H9 (cell line): ENCODE measurements around the gene MAP2K7. TPM values are rescaled to one million over a fixed set of nuclear protein-coding genes. Genes with fewer than 3 reads are reported as not detected.

Experiments used
- DNase-seq: peaks from one replicate; pipeline ENCODE4 v3.0.0-alpha.2; 2017
- H2AFZ ChIP-seq: one replicate; pipeline ENCODE4 v1.6.1; 2013; ENCODE audit warnings: mild to moderate bottlenecking, low read length, control low read depth, moderate library complexity
- H2AK5ac ChIP-seq: 2 replicates; pipeline ENCODE4 v1.6.1; 2013; ENCODE audit warnings: low read length, control low read depth, mixed read lengths; ENCODE audit not compliant: insufficient read length
- H2BK120ac ChIP-seq: one replicate; pipeline ENCODE4 v1.6.1; 2013; ENCODE audit warnings: low read depth, mild to moderate bottlenecking, low read length, control low read depth, inconsistent platforms; ENCODE audit not compliant: poor library complexity, severe bottlenecking
- H2BK12ac ChIP-seq: 2 replicates; pipeline ENCODE4 v1.6.1; 2013; ENCODE audit warnings: low read length, control low read depth, mixed read lengths, low read depth; ENCODE audit not compliant: insufficient read length
- H2BK15ac ChIP-seq: 2 replicates; pipeline ENCODE4 v1.6.1; 2013; ENCODE audit warnings: low read depth, low read length, control low read depth
- H2BK20ac ChIP-seq: one replicate; pipeline ENCODE4 v1.6.1; 2013; ENCODE audit warnings: low read depth, mild to moderate bottlenecking, low read length, control low read depth, inconsistent platforms; ENCODE audit not compliant: poor library complexity, severe bottlenecking
- H2BK5ac ChIP-seq: 2 replicates; pipeline ENCODE4 v1.6.1; 2013; ENCODE audit warnings: low read length, control low read depth, mixed read lengths; ENCODE audit not compliant: insufficient read length
- H3K14ac ChIP-seq: 2 replicates; pipeline ENCODE4 v1.6.1; 2013; ENCODE audit warnings: low read length, control low read depth; ENCODE audit not compliant: insufficient read depth
- H3K18ac ChIP-seq: 2 replicates; pipeline ENCODE4 v1.6.1; 2013; ENCODE audit warnings: low read depth, mild to moderate bottlenecking, mixed read lengths, low read length, control low read depth; ENCODE audit not compliant: insufficient read length
- H3K23ac ChIP-seq: 2 replicates; pipeline ENCODE4 v1.6.1; 2013; ENCODE audit warnings: low read length, control low read depth, mixed read lengths, low read depth; ENCODE audit not compliant: insufficient read length
- H3K23me2 ChIP-seq: 2 replicates; pipeline ENCODE4 v1.6.1; 2013; ENCODE audit warnings: low read depth, mild to moderate bottlenecking, mixed read lengths, low read length, control low read depth; ENCODE audit not compliant: insufficient read length, poor library complexity, severe bottlenecking
- H3K27ac ChIP-seq: 2 replicates; pipeline ENCODE4 v1.5.1; 2013; ENCODE audit warnings: low read length, control low read depth, mixed read lengths, low read depth; ENCODE audit not compliant: insufficient read length
- H3K27me3 ChIP-seq: 2 replicates; pipeline ENCODE4 v1.6.1; 2013; ENCODE audit warnings: low read length, control low read depth, inconsistent platforms; ENCODE audit not compliant: insufficient read depth
- H3K4ac ChIP-seq: 2 replicates; pipeline ENCODE4 v1.6.1; 2013; ENCODE audit warnings: low read depth, mild to moderate bottlenecking, control low read depth, inconsistent platforms, low read length, moderate library complexity
- H3K4me1 ChIP-seq: 2 replicates; pipeline ENCODE4 v1.6.1; 2013; ENCODE audit warnings: low read length, control low read depth, inconsistent platforms; ENCODE audit not compliant: insufficient read depth
- H3K4me2 ChIP-seq: 2 replicates; pipeline ENCODE4 v1.6.1; 2013; ENCODE audit warnings: low read length, control low read depth, mixed read lengths; ENCODE audit not compliant: insufficient read length, insufficient read depth
- H3K56ac ChIP-seq: 2 replicates; pipeline ENCODE4 v1.6.1; 2013; ENCODE audit warnings: low read depth, mild to moderate bottlenecking, mixed read lengths, low read length, control low read depth; ENCODE audit not compliant: insufficient read length
- H3K79me1 ChIP-seq: 2 replicates; pipeline ENCODE4 v1.6.1; 2013; ENCODE audit warnings: low read depth, mild to moderate bottlenecking, moderate library complexity, low read length, control low read depth, inconsistent platforms; ENCODE audit not compliant: insufficient read depth, poor library complexity, severe bottlenecking
- H3K79me2 ChIP-seq: 2 replicates; pipeline ENCODE4 v1.6.1; 2013; ENCODE audit warnings: low read length, control low read depth, inconsistent platforms; ENCODE audit not compliant: insufficient read depth
- H3K9ac ChIP-seq: 2 replicates; pipeline ENCODE4 v1.6.1; 2013; ENCODE audit warnings: low read length, control low read depth, mixed read lengths; ENCODE audit not compliant: insufficient read length; ENCODE audit errors: extremely low read depth
- H3K9me3 ChIP-seq: one replicate; pipeline ENCODE4 v1.6.1; 2013; ENCODE audit warnings: low read depth, low read length, inconsistent platforms; ENCODE audit not compliant: control insufficient read depth
- H3T11ph ChIP-seq: one replicate; pipeline ENCODE4 v1.6.1; 2013; ENCODE audit warnings: mild to moderate bottlenecking, low read length, control low read depth, inconsistent platforms
- H4K20me1 ChIP-seq: one replicate; pipeline ENCODE4 v1.6.1; 2013; ENCODE audit not compliant: control insufficient read depth, insufficient read length, insufficient read depth
- H4K5ac ChIP-seq: 2 replicates; pipeline ENCODE4 v1.6.1; 2013; ENCODE audit warnings: low read depth, mild to moderate bottlenecking, mixed read lengths, low read length, control low read depth; ENCODE audit not compliant: insufficient read length
- H4K8ac ChIP-seq: replicated peaks from 2 replicates; pipeline ENCODE4 v1.6.1; 2013; ENCODE audit warnings: low read length, control low read depth, mixed read lengths, low read depth; ENCODE audit not compliant: insufficient read length
- H4K91ac ChIP-seq: 2 replicates; pipeline ENCODE4 v1.6.1; 2013; ENCODE audit warnings: low read depth, mild to moderate bottlenecking, moderate library complexity, mixed read lengths, low read length, control low read depth; ENCODE audit not compliant: insufficient read length
- H3K27ac Mint-ChIP-seq, 3 experiments: 2 replicates in 2 of 3; 3 replicates in 1 of 3; pipeline ENCODE4 v1.8.0; 2020 to 2021; ENCODE audit warnings: mixed read lengths in 3 of 3, mild to moderate bottlenecking in 1 of 3, moderate library complexity in 1 of 3
- H3K27me3 Mint-ChIP-seq: 2 replicates; pipeline ENCODE4 v1.8.0; 2021; ENCODE audit warnings: low read depth, mild to moderate bottlenecking, moderate library complexity, mixed read lengths
- H3K36me3 Mint-ChIP-seq, 3 experiments: 2 replicates in 2 of 3; 3 replicates in 1 of 3; pipeline ENCODE4 v1.8.0; 2020 to 2021; ENCODE audit warnings: low read depth in 3 of 3, mixed read lengths in 3 of 3; ENCODE audit not compliant: insufficient read depth in 1 of 3
- H3K4me1 Mint-ChIP-seq, 2 experiments: 2 replicates each; pipeline ENCODE4 v1.8.0; 2020; ENCODE audit warnings: mixed read lengths in 2 of 2
- H3K4me3 Mint-ChIP-seq, 2 experiments: 2 replicates in 1 of 2; 3 replicates in 1 of 2; pipeline ENCODE4 v1.8.0; 2020 to 2021; ENCODE audit warnings: mild to moderate bottlenecking in 2 of 2, mixed read lengths in 2 of 2, moderate library complexity in 1 of 2
- H3K9me3 Mint-ChIP-seq, 2 experiments: 2 replicates in 1 of 2; 3 replicates in 1 of 2; pipeline ENCODE4 v1.8.0; 2020; ENCODE audit warnings: mild to moderate bottlenecking in 2 of 2, mixed read lengths in 2 of 2, moderate library complexity in 1 of 2
- CTCF ChIP-seq: fragments of 200-600 bp; sonication (generic); conservative IDR thresholded peaks from 3 replicates; pipeline ENCODE4 v1.8.0; 2021; ENCODE audit warnings: antibody characterized with exemption, mild to moderate bottlenecking
- WGBS: extraction: QIAGEN DNeasy Blood & Tissue Kit; methylation state at CpG from one replicate; pipeline ENCODE4 v1.1.7; 2013; ENCODE audit warnings: missing lambda C conversion rate, low lambda C conversion rate, mixed read lengths; ENCODE audit not compliant: insufficient read length; ENCODE audit errors: extremely low coverage; 5-methylcytosine and 5-hydroxymethylcytosine counted together
- total RNA-seq: library from RNA; stranded (reverse); gene quantifications from 2 replicates; pipeline ENCODE4 v1.2.1, GENCODE V29; 2021

MAP2K7 gene
- total RNA-seq, 1 experiment from 2014 or later = 48.1 TPM

- Mint-ChIP-seq H3K4me1 (peaks cover 2 to 4% of the 10 kb centered on the region in 2 experiments; a peak in 1 of 4 replicates), H3K27me3 (peaks cover 6% of the 10 kb centered on the region), H3K9me3 (peaks cover 5 to 10% of the 10 kb centered on the region in 2 experiments; a peak in 3 of 5 replicates), H3K4me3 (no peak overlapping the region; a peak in 1 of 5 replicates), H3K27ac (no peak overlapping the region), H3K36me3 (no peaks in the 10 kb centered on the region)
- no CpG with 5 or more reads among the region's 18 CpGs for WGBS
- DNase-seq = no peak
- H3K9ac ChIP-seq = no peak overlapping the region
- no peak overlapping the region for H3K14ac ChIP-seq
- H2AFZ ChIP-seq = no peak overlapping the region
- H3K4me1 ChIP-seq = no peaks in the 10 kb centered on the region
- TF ChIP-seq CTCF = no peak
- no peak overlapping the region for H3T11ph ChIP-seq
- no peak overlapping the region for H2BK120ac ChIP-seq
- H4K8ac ChIP-seq = no peak overlapping the region
- no peak overlapping the region for H3K4me2 ChIP-seq
- no peaks in the 10 kb centered on the region for H3K79me2 ChIP-seq
- H3K9me3 ChIP-seq = no peaks in the 10 kb centered on the region
- no peaks in the 10 kb centered on the region for H3K79me1 ChIP-seq
- no peaks in the 10 kb centered on the region for H3K23me2 ChIP-seq
- H3K27ac ChIP-seq = no peak overlapping the region
- H3K23ac ChIP-seq = no peak overlapping the region
- no peak overlapping the region for H4K91ac ChIP-seq
- no peak overlapping the region for H3K56ac ChIP-seq
- H2BK12ac ChIP-seq = no peak overlapping the region
- H2BK20ac ChIP-seq = no peak overlapping the region
- H3K27me3 ChIP-seq = no peaks in the 10 kb centered on the region
- no peak overlapping the region for H2AK5ac ChIP-seq
- no peaks in the 10 kb centered on the region for H4K20me1 ChIP-seq
- H4K5ac ChIP-seq = no peak overlapping the region
- H2BK15ac ChIP-seq = no peak overlapping the region
- no peak overlapping the region for H3K4ac ChIP-seq
- H2BK5ac ChIP-seq = no peak overlapping the region
- no peak overlapping the region for H3K18ac ChIP-seq
Measured at GRCh38 chr19:7879111-7879807, 24.4 kb upstream of the MAP2K7 start.
